ENCODE results near the gene RGS17. TPM values are rescaled to one million over a fixed set of nuclear protein-coding genes. Genes with fewer than 3 reads are reported as not detected.

RGS17 gene
- total and polyA plus RNA-seq, 2 of the 13 experiments (the other 11 are each of a cell fraction or from before 2014, with no cell fraction given): 0.04 TPM; not detected in 1

DNA sequence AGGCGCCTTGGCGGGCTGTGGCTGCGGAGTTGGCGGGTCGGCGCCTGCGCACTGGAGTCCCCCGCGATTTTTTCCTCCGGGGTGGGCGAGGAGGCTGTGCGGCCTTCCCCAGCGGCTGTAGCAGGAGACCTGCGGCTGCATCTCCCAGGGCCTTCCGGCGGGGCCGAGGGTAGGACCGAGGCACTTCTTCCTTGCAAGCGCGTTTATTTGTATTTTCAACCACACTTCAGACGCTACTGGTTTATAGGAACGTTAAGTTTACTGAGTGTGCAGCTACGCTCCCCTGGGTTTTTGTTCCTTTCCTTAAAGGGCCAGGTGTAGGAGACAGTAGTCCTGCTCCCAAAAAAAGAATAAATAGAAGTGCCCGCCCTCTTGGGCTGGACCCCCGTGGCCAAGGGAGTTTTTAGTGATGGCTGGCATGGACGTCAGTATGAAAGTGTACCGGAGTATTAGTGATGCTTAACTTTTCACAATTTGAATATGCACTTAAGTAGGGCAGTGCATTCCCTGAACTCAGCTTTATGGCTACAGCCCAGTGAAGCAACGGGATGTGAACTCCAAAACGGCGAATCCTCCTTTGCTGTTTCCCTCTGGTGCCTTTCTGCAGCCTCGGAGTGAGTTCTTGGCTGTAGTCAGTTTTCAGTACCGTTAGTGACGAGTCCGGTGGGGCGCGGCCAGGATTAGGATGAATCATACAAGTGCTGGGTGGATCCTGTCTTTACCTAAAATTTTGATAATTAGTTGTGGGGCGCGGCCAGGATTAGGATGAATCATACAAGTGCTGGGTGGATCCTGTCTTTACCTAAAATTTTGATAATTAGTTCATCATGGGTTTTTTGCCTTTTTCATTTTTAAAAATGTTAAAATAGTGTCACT is 147.2 kb downstream of the RGS17 start (continued):
- TF ChIP-seq, protein P1, sequence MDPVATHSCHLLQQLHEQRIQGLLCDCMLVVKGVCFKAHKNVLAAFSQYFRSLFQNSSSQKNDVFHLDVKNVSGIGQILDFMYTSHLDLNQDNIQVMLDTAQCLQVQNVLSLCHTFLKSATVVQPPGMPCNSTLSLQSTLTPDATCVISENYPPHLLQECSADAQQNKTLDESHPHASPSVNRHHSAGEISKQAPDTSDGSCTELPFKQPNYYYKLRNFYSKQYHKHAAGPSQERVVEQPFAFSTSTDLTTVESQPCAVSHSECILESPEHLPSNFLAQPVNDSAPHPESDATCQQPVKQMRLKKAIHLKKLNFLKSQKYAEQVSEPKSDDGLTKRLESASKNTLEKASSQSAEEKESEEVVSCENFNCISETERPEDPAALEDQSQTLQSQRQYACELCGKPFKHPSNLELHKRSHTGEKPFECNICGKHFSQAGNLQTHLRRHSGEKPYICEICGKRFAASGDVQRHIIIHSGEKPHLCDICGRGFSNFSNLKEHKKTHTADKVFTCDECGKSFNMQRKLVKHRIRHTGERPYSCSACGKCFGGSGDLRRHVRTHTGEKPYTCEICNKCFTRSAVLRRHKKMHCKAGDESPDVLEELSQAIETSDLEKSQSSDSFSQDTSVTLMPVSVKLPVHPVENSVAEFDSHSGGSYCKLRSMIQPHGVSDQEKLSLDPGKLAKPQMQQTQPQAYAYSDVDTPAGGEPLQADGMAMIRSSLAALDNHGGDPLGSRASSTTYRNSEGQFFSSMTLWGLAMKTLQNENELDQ (CRISPR knock-in tag; IDR thresholded peaks at IDR 0.05; ENCODE audit: borderline replicate concordance): no peak
- peak; percentile 62; the same call in 1 of the 2 replicates for TF ChIP-seq ATF1 (CRISPR knock-in tag; IDR thresholded peaks at IDR 0.05)
- TF ChIP-seq JUNB (CRISPR knock-in tag; IDR thresholded peaks at IDR 0.05; ENCODE audit: borderline replicate concordance): peak; percentile 15; the same call in 1 of the 2 replicates
- peak; percentile 33; the same call in 1 of the 2 replicates for TF ChIP-seq ERF (CRISPR knock-in tag; IDR thresholded peaks at IDR 0.05)
- TF ChIP-seq, protein P2, sequence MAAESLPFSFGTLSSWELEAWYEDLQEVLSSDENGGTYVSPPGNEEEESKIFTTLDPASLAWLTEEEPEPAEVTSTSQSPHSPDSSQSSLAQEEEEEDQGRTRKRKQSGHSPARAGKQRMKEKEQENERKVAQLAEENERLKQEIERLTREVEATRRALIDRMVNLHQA (CRISPR knock-in tag; IDR thresholded peaks at IDR 0.05): no peak
- no peak for TF ChIP-seq ZNF780A (CRISPR knock-in tag; IDR thresholded peaks at IDR 0.05)
- TF ChIP-seq ZNF615 (CRISPR knock-in tag; IDR thresholded peaks at IDR 0.05; ENCODE audit: borderline replicate concordance): peak; percentile 32; the same call in 1 of the 2 replicates
- TF ChIP-seq GATAD2A (CRISPR knock-in tag; IDR thresholded peaks at IDR 0.05): no peak
- no peak for TF ChIP-seq ZNF558 (CRISPR knock-in tag; IDR thresholded peaks at IDR 0.05; ENCODE audit: borderline replicate concordance)
- TF ChIP-seq MBNL3 (CRISPR knock-in tag; conservative IDR thresholded peaks at IDR 0.05): no peak
- TF ChIP-seq ZIK1 (CRISPR knock-in tag; IDR thresholded peaks at IDR 0.05; ENCODE audit: borderline replicate concordance, low read depth): no peak
- no peak for TF ChIP-seq NR1H2 (CRISPR knock-in tag; IDR thresholded peaks at IDR 0.05; ENCODE audit: borderline replicate concordance, low read depth)
- TF ChIP-seq ZNF644 (CRISPR knock-in tag; IDR thresholded peaks at IDR 0.05; ENCODE audit: low read depth): no peak
- peak; percentile 15; the same call in 1 of the 2 replicates for TF ChIP-seq WIZ (CRISPR knock-in tag; IDR thresholded peaks at IDR 0.05)
- no peak for TF ChIP-seq HNRNPUL1 (IDR thresholded peaks at IDR 0.05; ENCODE audit: low read depth, low read length)
- TF ChIP-seq MAFG (CRISPR knock-in tag; IDR thresholded peaks at IDR 0.05): no peak
- TF ChIP-seq, protein P3, sequence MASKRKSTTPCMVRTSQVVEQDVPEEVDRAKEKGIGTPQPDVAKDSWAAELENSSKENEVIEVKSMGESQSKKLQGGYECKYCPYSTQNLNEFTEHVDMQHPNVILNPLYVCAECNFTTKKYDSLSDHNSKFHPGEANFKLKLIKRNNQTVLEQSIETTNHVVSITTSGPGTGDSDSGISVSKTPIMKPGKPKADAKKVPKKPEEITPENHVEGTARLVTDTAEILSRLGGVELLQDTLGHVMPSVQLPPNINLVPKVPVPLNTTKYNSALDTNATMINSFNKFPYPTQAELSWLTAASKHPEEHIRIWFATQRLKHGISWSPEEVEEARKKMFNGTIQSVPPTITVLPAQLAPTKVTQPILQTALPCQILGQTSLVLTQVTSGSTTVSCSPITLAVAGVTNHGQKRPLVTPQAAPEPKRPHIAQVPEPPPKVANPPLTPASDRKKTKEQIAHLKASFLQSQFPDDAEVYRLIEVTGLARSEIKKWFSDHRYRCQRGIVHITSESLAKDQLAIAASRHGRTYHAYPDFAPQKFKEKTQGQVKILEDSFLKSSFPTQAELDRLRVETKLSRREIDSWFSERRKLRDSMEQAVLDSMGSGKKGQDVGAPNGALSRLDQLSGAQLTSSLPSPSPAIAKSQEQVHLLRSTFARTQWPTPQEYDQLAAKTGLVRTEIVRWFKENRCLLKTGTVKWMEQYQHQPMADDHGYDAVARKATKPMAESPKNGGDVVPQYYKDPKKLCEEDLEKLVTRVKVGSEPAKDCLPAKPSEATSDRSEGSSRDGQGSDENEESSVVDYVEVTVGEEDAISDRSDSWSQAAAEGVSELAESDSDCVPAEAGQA (IDR thresholded peaks at IDR 0.05; ENCODE audit: low read depth): no peak
- TF ChIP-seq, protein P3 (CRISPR knock-in tag; IDR thresholded peaks at IDR 0.05; ENCODE audit: borderline replicate concordance): no peak; the same call in 1 of the 2 replicates
- TF ChIP-seq NCOR1 (IDR thresholded peaks at IDR 0.05; ENCODE audit: borderline replicate concordance, low read length): no peak
- TF ChIP-seq, protein P4, sequence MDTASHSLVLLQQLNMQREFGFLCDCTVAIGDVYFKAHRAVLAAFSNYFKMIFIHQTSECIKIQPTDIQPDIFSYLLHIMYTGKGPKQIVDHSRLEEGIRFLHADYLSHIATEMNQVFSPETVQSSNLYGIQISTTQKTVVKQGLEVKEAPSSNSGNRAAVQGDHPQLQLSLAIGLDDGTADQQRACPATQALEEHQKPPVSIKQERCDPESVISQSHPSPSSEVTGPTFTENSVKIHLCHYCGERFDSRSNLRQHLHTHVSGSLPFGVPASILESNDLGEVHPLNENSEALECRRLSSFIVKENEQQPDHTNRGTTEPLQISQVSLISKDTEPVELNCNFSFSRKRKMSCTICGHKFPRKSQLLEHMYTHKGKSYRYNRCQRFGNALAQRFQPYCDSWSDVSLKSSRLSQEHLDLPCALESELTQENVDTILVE (CRISPR knock-in tag; IDR thresholded peaks at IDR 0.05): no peak
